ENCODE data around the gene TDRD12.

- TF ChIP-seq POLR2A (IDR thresholded peaks at IDR 0.05; ENCODE audit: low read length) (no peak), GATA1 (IDR thresholded peaks at IDR 0.05; ENCODE audit: low read depth, low read length) (no peak)
Observed at GRCh38 chr19:32720216-32720935, 809 bp downstream of the TDRD12 start.
